ENCODE results near the gene SYTL3. TPM values are rescaled to one million over a fixed set of nuclear protein-coding genes. Genes with fewer than 3 reads are reported as not detected.
"Not testable (repeated sequence)": the region's sequence is repeated elsewhere in the genome, so short reads cannot be mapped to it uniquely, and the experiment has no call there.

The SYTL3 gene
- total RNA-seq, 1 experiment from 2014 or later, result 1.5 TPM

DNA sequence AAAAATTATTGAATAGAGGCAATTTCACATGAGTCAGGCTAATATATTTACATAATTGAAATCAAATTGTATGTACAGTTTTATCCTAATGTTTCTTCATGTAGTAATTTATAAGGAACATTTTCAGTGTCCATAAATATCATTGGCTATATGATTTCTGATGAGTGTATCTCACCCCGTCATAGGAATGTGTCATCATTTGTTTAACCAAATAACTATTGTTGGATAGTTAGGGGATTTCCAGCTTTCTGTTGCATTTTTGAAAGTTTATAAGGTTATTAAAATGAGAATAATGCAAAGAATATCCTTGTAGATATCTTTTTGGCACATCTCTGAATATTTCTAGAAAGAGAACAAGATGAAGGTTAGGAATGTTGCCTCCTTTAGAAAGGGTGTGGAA lies 39.0 kb downstream of the SYTL3 start:
- no peak for DNase-seq (ENCODE audit: low read depth)

DNA sequence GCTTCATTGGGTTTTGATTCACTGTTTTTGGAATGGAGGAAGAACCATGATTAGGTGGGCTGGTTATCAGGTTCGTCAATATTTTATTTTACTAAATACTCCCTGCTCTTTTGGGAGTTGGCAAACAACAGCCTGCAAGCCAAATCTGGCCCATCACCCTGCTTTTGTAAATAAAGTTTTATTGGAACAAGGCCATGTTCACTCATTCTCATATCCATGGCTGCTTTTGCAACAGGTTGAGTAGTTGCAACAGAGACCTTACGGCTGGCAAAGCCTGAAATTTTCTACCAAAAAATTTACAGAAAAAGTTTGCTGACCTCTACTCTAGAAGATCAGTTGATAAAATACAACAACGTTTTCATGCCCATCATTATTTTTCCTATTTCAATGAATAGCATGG lies 45.1 kb downstream of the SYTL3 start:
- DNase-seq (ENCODE audit: low read depth), result no peak

GRCh38 chr6:158697811-158698210 lies 48.0 kb downstream of the SYTL3 start:
- DNase-seq (ENCODE audit: low read depth), result no peak

DNA sequence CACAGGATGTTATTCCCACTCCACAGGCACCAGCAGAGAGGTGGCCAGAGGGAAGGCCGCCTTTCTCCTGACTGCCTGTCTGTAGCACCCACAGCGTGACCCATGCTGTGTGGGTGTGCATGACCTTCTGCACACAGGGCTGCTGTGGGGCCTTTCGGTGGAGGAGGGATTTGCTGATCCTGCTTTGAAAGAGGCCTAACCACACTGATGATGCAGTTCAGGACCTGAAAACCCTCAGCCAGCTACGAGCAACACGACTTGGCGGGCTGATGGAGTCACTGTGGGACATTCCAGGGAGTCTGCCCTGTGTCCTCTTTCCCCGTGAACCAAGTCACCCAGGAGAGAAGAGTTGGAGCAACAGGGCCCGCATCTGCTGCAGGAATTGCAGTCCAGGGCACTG lies 49.1 kb downstream of the SYTL3 start:
- no peak for DNase-seq (ENCODE audit: low read depth)

DNA sequence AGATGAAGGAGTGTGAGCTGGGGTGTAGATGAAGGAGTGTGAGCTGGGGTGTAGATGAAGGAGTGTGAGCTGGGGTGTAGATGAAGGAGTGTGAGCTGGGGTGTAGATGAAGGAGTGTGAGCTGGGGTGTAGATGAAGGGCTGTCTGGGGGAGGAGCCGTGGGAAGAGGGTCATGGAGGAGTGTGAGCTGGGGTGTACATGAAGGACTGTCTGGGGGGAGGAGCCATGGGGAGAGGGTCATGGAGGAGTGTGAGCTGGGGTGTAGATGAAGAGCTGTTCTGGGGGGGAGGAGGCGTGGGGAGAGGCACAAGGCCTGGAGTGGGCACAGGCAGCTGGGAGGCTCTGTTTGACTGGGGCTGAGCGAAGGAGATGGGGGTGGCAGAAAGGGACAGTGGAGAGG lies 51.4 kb downstream of the SYTL3 start:
- not testable (repeated sequence) for DNase-seq (ENCODE audit: low read depth)

- DNase-seq (ENCODE audit: low read depth), result no peak
These were observed 53.4 kb downstream of the SYTL3 start for GRCh38 chr6:158703111-158703836.

- DNase-seq (ENCODE audit: low read depth), result peak; percentile 78
These were observed 54.3 kb downstream of the SYTL3 start for GRCh38 chr6:158703837-158704822.

GRCh38 chr6:158705386-158706126 lies 55.7 kb downstream of the SYTL3 start:
- DNase-seq (ENCODE audit: low read depth), result no peak

DNA sequence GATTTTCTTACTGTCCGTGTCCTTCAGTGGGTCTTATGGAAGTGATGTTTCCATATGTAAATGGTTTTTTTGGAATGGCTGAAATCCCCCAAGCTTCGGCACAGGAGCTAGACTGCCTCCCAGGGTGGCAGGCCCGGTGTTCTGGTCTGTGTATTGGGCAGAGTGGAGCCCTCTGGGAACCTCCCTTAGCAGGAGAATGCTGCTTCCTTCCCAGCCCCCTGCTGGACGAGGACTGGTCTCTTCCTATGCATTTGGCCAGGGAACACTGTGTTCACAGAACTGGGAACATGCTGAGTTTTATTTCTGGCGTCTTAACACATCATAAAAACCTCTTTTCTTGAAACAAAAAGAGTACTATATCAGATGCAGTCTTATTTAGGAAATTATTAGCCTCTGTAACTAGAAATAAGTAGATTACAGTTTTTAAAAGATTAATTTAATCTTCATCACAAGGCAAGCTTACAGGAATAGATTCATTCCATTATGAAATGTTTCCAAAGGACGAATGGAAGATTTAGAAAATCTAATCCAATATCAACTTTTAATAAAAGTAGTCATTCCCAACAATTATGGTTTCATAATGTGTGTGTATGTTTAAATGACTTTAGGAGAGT lies 56.6 kb downstream of the SYTL3 start:
- peak; percentile 70 for DNase-seq (ENCODE audit: low read depth)

DNA sequence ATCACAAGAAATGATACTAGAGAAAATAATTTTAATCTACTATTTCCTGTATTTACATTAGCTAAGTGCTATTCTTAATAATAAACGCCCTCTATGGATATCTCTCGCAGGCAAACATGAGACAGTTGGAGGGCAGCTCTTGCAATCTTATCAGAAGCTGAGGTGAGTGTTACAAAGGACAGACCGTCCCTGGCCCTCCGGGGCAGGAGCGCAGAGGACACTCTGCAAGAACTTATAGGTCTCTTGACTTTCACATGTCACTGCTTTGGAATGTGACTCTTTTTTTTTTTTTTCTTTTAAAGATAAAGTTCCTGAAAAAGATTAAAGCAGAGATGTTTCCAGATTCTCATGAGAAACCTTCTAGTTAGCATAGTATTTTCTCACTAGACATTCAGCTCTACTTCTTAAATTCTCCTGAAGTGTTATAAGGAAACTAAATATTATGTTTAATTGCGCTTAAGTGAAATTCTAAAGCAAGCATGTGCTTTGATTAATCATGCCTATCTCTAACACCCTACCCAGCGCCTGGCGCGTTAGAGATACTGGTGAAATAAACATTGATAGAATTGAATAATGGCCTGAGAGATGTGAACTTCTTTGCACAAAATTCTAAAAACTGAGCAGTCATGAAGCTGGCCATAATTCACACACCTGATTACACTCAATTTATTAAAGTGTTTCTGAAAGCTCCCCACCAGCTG lies 57.4 kb downstream of the SYTL3 start:
- peak; percentile 54 for DNase-seq (ENCODE audit: low read depth)

DNA sequence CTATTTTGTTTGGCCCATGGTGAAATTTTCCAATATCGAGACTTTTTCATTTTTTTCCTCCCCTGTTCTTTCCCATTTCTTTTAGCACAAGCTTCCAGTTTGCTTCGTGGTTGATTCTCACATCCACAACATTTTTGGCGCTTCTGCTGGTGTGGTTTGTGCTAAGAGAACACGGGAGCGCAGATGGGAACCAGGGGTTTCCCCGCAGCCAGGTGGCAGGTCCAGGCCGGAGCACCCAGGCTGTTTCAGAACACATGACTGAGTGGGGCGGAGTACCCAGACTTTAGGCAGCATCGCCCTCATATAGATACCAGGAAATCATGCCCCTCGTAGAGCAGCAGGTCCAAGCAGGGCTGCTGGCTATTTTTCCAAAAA lies 58.0 kb downstream of the SYTL3 start:
- DNase-seq (ENCODE audit: low read depth), result peak; percentile 48

DNA sequence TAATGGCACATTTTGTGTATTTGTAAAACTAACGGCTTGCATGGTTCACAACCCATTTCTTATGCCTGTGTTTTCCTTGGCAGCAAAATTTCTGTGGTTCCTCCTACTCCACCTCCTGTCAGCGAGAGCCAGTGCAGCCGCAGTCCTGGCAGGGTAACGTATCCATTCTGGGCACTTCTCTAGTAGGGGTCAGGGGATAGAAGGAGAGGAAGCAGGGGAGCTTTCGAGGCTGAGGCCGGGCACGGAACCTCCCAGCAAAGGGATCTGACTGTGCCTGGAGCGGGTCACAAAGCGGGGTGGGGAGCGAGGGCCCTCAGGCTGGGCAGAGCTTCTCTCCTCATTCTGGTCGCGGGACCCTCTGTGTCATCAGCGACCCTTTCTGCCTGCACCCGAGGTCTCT lies 58.4 kb downstream of the SYTL3 start:
- DNase-seq (ENCODE audit: low read depth), result peak; percentile 58

GRCh38 chr6:158709809-158710208 lies 60.0 kb downstream of the SYTL3 start:
- DNase-seq (ENCODE audit: low read depth), result no peak

GRCh38 chr6:158711264-158711663 lies 61.4 kb downstream of the SYTL3 start:
- DNase-seq (ENCODE audit: low read depth), result peak; percentile 78

GRCh38 chr6:158713469-158713868 lies 63.6 kb downstream of the SYTL3 start:
- DNase-seq (ENCODE audit: low read depth), result no peak

GRCh38 chr6:158714706-158715105 lies 64.9 kb downstream of the SYTL3 start:
- DNase-seq (ENCODE audit: low read depth), result no peak

GRCh38 chr6:158715330-158716311 lies 65.8 kb downstream of the SYTL3 start:
- DNase-seq (ENCODE audit: low read depth), result no peak

- no peak for DNase-seq (ENCODE audit: low read depth)
These were observed 67.8 kb downstream of the SYTL3 start for GRCh38 chr6:158717341-158718330.
